Hematopoietic multipotent progenitor cell (in vitro differentiated cells): ENCODE results near the gene PARM1. TPM values are rescaled to one million over a fixed set of nuclear protein-coding genes. Genes with fewer than 3 reads are reported as not detected.
"Not testable (repeated sequence)": the region's sequence is repeated elsewhere in the genome, so short reads cannot be mapped to it uniquely, and the experiment has no call there.

Experiments
- DNase-seq, 3 donors: peaks; one replicate each; pipeline ENCODE4 v3.0.0-alpha.2; 2011 to 2015; ENCODE audit warnings: low read depth in 2 of 3, low spot score in 2 of 3
- total RNA-seq: library from RNA; depleted of rRNA; stranded (reverse); fragments of >200 nt; gene quantifications from one replicate; pipeline ENCODE4 v1.2.3, GENCODE V29; 2012

The PARM1 gene
- total RNA-seq, 1 donor, result under 0.01 TPM

DNA sequence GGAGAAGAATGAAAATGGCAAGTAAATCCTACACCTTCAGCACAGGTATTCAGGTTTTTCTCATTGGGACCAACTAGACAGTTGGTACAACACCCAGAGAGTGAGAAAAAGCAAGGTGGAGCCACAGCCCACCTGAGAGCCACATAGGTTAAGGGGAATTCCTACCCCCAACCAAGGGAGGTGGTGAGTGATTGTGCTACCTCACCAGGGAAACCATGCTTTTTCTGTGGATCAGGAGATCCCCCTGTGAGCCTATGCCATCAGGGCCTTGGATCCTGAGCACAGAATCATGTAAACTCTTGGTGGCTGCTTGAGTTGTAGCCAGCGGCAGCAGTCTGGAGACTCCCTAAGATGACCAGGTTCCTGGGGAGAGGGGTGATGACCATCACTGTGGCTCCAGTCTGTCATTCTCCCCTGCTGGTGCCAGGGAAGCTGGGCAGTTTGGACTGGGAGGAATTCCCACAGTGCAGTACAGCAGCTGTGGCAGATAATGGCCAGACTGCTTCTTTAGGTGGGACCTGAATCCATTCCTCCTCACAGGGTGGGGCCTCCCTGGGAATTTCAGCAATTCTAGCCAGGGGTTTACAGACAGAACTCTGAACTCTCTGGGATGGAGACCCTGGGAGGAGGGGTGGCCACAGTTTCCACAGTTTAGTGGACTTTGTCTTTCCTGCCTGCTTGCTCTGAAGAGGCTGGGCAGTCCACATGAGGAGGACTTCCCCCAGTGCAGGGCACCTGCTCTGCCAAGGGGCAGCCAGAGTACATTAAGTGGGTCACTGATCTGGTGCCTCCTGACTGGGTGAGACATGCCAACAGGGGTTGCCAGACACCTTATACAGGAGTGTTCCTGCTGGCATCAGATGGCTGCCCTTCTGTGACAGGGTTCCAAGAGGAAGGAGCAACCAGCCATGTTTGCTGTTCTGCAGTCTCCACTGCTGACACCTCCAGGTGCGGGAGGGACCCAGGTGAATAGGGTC is 43.2 kb downstream of the PARM1 start:
- no peak for DNase-seq

DNA sequence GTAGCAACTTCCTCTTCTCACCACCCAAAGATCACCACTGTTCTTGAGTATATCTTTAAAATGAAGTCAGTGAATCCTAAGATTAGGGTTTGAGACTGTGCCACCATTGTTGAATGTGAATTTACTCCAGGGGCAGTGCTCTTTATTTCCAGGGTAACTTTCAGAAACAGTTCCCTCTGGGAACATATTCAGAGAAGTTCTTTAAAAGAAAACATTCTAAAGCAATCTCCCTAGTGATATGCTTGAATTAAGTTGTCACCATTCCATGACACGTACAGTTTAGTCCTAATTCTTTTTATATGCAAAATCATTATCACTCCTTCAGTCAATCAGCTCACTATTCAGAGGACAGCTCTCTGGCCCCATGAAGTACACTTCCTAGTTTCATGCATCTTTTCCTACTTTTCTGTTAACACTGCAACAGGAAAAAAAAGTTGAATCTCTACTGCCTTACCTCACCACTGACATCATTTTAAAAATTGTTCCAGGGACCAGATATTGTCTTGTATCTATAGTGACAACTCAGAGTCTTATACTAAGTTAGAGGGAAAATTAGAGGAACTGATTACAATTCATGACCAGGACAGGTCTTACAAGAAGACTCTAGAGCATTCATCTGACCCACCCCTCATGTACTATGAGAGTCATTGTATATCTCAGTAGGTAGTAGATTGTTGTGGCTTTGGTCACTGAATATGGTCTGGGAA is 49.8 kb downstream of the PARM1 start:
- DNase-seq, result no peak

DNA sequence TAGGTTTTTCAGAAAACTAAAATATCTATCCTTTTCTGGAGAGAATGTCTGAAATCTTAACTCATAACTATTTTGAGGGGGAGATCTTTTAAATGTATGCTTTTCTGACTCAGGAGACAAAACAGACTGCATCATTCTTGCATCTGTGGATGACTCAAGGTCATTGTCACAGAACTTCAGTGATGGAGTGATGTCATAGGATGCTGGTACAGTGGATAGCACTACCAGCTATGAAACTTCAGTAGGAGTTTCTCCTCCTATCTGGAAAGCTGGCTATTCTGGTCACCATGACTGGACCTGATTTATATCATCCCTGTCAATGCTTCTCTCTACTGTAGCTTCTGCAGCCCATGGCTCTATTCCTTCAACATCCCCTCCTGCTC is 50.3 kb downstream of the PARM1 start:
- no peak for DNase-seq

DNA sequence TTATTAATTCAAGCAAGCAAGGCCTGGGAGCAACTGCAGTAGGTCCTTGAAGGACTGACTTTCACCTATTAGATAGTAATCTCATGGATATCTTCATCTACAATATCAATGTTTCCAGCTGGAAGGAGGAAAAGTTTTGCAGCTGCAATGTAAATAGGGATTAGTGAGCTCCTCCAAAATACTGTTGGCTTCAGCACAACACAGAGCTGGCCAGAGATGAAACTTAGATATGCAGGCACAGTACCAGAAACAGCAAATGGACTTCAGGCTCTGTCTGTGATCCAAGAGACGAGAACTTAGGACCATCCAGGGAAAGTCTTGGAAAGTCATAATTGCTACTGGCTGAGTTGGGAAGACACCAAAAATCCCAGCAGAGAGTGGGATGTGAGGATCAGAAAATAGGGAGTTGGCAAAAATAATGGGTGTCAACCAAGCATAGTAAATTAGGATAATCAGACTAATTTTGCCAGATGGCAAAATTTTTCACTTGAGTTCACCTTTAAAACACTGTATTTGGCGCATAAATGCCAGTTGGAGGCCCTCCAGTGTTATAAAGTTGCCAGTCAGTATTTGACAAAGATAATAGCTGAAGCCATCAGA is 57.5 kb downstream of the PARM1 start:
- no peak for DNase-seq

DNA sequence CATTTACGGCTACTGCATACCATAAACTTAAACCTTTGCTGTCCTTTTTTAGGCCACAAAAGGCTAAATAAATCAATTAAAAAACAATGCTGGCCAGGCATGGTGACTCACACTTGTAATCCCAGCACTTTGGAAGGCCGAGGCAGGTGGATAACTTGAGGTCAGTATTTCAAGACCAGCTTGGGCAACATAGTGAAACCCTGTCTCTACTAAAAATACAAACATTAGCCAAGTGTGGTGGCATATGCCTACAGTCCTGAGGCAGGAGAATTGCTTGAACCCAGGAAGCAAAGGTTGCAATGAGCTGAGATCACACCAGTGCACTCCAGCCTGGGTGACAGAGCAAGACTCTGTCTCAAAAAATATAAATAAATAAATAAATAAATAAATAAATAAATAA is 61.5 kb downstream of the PARM1 start:
- not testable (repeated sequence) for DNase-seq

DNA sequence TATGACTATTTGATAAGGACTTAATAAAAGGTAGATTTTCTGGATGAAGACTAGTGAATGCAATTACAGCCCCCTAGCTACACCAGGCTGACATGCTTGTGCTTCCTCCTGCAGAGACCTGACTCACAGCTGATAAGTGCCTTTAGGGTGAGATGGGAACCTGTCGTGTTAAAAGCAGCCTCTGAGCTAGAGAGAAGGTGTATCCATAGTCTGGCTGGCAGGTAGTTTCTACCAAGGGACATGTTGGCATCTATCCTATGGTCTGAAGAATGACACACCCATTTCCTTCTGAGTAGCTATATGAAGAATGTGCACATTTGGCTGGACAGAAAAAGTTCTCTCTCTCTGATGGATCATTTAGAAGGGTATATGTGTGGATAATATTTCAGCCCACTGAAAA is 64.1 kb downstream of the PARM1 start:
- no peak for DNase-seq

DNA sequence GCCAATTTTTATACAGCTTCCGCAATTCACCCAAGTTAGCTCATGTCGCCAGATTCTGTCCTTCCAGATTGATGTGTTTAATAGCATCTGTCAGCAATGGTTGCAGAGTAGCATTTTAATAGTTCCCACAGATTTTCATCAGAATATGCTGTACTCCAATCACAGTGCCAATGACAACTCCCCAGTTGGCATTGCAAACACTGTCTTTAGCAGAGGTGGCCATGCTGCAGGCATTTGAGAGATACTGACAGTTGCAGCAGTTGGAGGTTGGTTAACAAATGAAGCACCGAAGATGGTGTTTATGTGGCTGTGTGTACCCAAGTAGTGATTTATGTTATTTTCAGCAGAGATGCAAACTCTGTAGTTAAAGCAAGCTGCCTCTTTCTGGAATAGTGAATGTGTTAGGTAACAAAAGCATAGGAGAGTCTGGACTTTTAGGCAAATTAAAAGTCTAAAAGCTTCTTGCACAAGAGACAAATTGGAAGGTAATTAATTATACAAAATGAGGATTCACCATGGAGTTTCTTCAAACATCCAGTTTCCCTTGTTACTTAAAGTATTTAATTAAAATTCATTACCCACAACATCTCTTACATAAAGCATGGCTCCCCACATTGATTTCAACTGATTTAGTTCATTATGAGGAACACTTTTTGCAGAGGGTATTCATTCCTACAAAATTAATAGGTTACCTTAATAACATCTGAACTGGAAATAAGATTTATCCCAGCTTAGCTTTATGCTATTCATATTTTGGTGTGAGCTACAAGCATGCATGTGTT is 65.2 kb downstream of the PARM1 start:
- no peak for DNase-seq

DNA sequence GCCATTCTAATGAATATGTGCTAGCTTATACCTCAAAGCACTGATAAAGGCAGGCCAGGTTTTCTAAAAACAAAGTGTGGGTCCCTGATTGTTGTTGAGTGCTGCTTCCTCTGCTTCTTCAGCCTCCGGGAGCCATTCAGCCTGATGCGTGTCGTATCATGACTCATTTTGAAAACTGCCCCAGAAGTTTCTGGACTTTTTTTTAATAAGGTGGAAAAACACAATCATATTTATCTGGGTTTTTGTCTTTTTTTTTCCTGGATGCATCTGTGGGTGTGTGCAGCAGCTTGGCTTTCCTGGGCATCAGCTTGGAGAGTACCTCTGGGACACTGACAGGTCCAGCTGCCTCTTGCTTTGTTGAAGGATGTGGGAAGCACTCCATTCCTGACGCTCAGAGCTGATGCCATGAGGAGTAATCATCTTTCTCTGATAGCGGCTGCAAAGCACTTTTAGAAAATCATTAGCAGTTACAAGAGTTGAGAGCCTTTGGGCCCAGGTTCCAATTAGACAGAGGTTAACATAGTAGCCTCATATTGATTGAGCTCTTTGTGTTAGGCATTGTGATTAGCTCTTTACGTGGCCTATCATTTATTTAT is 66.9 kb downstream of the PARM1 start:
- DNase-seq, result no peak

DNA sequence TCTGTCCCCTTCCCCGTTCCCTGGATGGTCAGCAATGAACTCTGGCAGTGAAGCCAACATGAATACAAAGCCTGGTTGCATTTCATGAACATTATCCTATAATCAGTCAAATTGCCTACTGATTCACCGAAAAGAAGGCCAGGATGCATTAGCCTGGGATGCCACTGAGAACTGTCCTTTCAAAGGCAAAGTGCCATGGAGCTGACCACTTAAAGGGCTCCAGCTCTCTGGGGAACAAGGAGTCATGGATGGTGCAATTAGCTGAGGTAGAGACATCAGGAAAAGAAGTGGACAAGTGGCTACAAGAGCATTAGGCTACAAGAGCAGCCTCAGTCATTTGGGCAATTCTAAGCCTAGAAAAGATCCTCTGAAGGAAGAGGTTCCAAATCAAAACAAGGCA is 69.0 kb downstream of the PARM1 start:
- DNase-seq, result no peak

DNA sequence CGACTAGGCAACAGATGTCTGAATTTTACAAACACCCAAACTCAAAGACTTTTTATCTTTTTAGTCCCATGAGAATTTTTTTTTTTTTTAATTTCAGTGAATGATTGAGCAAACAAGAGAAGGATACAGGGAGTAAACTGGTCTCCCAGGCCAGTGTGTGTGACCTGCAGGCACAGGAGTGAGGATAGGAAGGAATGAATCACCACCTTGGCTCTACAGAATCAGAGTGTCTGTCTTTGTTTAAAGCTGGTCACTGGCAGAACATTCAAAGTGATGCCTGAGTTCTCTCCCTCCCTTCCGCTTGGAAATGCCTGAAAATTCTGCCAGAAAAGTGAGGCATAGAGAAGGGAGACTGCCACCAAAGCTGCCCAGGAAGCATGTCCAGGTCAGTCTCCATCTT is 69.5 kb downstream of the PARM1 start:
- DNase-seq, result no peak

DNA sequence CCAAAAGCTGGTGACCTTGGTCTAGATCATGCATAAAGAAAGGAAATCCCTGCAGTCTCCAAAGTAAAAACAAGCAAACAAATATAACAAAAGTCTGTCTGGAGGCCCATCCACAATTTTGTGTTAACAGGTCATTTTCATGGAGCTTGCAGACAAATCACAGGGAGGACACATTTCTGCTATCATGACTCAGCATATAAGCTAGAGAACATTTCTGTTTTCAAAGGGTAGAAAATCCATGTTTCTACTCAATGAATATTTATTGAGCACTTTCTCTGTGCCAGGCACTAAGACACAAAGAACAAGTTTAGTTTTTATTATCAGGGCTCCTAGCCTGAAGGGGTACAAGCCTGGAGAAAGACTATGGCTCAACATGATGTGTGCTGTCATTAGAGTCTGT is 71.1 kb downstream of the PARM1 start:
- DNase-seq, result no peak

DNA sequence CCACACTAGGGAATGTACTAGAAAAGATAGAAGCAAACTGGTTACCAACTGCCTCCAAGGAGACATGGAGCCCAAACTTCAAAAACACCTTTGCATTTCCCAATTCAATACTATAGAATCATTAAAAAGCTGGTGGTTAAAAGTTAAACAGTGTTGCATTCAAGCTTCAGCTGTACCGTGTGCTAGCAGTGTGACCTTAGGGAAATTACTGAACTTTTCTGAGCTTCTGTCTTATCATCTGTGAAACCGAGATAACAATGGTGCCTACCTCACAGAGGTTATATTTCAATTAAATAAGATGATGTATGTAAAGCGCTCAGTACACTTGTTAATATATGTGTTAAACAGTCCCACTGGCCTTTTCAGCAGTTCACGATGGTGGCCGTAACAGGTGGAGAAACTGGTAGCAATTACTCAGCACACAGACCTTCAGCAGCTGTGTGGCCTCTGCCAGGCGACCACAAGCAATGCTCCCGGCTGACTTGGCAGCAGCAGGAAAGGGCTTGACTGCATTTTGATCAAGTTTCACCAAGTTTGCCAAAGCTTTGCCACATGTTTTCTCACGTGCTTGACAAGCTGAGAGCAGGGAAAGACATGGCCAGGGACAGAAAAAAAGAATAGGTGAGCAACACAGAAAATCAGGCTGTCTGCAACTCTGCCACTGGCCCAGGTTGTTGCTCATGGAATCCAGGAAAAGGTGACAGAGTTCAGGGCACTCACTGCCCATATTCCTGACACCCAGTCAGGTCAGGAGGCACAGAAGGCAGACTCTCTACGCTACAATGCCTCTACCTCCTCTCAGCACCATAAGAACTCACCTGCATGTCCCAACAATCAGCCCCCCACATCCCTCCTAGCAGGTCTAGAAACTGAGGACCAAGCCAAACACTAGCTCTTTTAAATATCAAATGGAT is 72.1 kb downstream of the PARM1 start:
- DNase-seq, result no peak

DNA sequence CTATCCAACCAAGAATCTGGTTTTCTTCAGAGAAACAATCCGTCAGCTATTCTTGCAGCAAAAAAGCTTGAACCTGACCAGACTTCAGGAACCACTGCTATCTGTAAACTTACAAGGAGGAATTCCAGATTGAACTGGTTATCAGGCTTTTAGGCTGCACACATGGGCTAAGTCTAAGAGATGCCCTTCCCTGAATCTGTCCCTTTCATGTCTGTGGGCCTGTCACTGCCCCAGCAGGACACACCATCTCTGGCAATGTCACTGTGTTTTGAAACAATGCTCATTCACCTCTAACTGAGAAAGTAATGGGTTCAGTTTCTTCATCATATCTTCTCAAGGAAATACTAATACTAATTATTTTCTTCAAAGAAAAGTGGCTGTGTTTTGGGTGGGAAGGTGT is 72.8 kb downstream of the PARM1 start:
- DNase-seq, result no peak

DNA sequence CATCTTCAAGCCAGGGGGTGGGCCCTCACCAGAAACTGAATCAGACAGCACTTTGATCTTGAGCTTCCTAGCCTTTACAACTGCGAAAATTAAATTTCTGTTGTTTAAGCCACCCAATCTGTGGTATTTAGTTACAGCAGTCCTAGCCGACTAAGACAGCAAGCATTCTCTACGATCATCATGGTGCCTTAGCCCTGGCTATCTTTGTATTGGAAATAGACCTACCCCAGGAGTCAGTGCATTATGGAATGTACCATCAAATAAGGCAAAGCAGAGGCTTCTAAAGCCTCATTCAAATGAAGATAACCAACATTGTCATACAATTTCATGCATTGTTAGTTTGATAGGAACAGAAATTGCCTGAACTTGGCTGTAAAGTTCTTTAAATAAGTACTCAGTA is 75.0 kb downstream of the PARM1 start:
- no peak for DNase-seq

DNA sequence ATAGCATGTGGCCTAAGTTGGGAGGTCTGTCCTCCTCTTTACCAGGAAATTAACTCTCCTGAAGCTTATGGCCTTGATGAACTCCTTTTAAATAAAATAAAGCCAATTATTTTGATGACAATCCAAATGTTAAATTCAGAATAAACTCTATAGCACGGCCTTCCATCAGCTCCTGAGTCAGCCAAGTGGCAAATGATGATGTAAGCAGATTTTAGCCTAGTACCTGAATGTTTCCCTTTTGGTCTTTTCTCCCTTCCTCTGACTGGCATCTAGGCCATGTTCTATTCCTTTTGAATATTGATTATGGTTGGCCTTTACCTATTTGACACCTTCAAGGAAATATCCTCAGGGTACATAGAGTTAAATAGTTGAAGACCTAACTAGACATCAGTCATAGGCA is 76.2 kb downstream of the PARM1 start:
- DNase-seq, result no peak

DNA sequence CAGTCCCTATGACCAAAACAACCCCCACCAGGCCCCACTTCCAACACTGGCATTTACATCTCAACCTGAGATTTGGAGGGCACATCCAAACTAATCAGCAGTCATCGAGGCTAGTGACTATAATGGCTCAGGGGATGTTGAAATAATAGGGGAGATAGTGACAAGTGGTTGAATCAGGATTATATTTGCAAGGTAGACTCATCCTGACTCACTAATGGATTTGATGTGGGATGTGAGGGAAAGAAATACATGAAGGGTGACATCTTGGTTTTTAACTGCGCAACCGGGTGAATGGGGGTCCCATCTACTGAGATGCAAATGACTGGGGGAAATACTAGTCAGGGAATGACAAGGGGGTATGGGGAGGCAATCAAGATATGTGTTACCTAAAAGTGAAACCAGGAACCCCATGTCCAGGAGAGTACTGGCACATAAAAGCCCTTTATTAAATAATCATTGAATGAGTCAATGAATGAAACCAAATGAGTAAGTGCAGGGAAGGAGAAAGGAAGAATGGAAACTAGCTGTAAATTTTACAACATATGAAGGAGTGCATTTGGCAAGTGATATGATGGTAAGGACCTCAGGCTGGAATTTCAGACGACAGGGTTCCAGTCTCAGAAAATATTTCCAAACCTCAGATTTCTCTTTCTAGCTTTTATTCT is 78.3 kb downstream of the PARM1 start:
- DNase-seq, result no peak

DNA sequence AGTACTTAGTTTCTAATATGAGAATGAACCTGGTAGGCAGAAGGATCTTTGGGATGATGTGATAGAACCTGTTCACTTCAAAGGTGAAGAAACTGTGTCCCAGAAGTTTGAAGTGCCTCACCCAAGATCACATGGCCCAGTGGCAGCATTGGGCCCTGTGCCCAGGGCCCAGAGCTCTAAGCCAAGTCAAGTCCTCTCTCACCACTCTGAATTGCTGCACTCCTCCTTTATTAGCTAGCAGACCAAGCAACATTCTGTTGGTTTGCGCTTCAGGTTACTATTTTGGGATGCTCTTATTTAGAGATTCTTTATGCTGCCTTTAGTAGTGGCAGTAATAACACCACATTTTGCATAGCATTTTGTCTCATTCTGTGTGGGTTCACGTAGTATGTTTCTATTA is 82.7 kb downstream of the PARM1 start:
- DNase-seq, result no peak

DNA sequence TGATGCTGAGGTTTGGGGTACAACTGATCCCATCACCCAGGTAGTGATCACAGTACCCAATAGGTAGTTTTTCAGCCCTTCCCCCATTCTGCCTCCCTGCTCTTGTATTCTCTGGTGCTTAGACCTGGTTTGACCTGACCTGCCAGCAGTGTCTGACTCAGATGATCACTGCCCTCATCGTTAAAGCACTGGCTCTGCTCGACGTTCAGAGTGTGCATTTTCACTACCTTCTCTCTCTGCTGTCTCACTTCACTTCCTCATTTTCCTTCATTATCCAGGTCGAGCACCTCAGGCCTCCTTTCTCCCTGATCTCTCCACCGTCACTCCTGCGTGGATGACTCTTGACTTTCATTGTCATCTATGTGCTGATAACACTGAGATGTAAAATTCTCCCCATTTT is 83.6 kb downstream of the PARM1 start:
- no peak for DNase-seq
